C4-2B (cell line): Measurements from ENCODE around the gene AMFR.

Experiments
- ZFX ChIP-seq: fragments of 450-650 bp; IDR thresholded peaks from 2 replicates; pipeline ENCODE4 v1.6.1; 2017
- TF ChIP-seq, protein P1 (sequence below): fragments of 450-650 bp; conservative IDR thresholded peaks from 2 replicates; pipeline ENCODE4 v1.5.1; 2017; ENCODE audit warnings: mild to moderate bottlenecking

DNA sequence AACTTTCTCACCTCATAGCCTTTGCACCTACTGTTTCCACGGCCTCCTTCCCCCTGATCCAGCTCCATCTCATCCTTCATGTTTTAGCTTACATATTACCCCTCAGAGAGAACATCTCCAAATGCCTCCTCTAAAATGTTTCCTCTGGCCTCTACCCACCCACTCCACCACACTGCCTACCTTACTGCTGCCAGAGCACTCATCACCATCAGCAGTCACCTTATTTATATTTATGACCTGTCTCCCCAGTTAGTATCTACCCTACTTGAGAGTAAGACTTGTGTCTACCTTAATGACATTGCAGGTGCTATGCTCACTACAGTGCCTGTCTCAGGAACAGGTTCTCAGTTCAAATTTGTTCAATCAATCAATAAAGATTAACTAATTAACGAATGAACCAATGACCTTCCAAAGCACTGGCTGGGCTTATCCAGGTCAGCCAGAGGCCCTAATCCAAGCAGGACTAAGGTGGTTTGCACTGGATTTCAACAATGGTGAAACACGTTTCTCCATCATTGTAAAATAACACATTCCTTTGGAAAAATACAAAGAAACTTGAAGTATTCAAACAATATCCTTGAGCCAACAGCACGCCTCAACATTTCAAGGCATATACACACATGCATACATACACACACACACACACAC lies 41.1 kb downstream of the AMFR start:
- TF ChIP-seq, protein P1, sequence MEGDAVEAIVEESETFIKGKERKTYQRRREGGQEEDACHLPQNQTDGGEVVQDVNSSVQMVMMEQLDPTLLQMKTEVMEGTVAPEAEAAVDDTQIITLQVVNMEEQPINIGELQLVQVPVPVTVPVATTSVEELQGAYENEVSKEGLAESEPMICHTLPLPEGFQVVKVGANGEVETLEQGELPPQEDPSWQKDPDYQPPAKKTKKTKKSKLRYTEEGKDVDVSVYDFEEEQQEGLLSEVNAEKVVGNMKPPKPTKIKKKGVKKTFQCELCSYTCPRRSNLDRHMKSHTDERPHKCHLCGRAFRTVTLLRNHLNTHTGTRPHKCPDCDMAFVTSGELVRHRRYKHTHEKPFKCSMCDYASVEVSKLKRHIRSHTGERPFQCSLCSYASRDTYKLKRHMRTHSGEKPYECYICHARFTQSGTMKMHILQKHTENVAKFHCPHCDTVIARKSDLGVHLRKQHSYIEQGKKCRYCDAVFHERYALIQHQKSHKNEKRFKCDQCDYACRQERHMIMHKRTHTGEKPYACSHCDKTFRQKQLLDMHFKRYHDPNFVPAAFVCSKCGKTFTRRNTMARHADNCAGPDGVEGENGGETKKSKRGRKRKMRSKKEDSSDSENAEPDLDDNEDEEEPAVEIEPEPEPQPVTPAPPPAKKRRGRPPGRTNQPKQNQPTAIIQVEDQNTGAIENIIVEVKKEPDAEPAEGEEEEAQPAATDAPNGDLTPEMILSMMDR = no peak
- TF ChIP-seq ZFX = no peak
